GM12878 (cell line): ENCODE measurements around the gene SYF2. TPM values are rescaled to one million over a fixed set of nuclear protein-coding genes. Genes with fewer than 3 reads are reported as not detected.
A peak's percentile ranks its signal among the peaks of the same experiment; 100 is the strongest.

Experiments used
- ATAC-seq: fragments of 200-7000 bp; cut with Tn5 transposase; 3 replicates; pipeline ENCODE4 v1.9.1; 2020; ENCODE audit warnings: mild to moderate bottlenecking, moderate library complexity
- BruUV-seq: library from RNA; stranded (reverse); fragments of 400-500 nt; replicated peaks from 2 replicates; lab custom pipeline; 2021; lab: Mats Ljungman, UMichigan
- CTCF ChIA-PET: fragments of 300-600 bp; sonication (Branson Sonifier 250); formaldehyde crosslinking; extraction: SDS; loops from one replicate; lab custom pipeline; 2021; ENCODE audit warnings: inconsistent platforms; lab: Yijun Ruan, JAX
- POLR2A ChIA-PET: fragments of 350-600 bp; formaldehyde crosslinking; extraction: SDS; loops from one replicate; lab custom pipeline; 2021; ENCODE audit warnings: inconsistent platforms; lab: Charles Lee
- RAD21 ChIA-PET: fragments of 300-600 bp; sonication (Branson Sonifier 250); formaldehyde crosslinking; loops from one replicate; lab custom pipeline; 2023; ENCODE audit warnings: antibody characterized with exemption; ENCODE audit not compliant: unreplicated experiment; lab: Charles Lee
- SMC1A ChIA-PET: fragments of 300-600 bp; sonication (Branson Sonifier 250); formaldehyde crosslinking; loops from one replicate; lab custom pipeline; 2023; ENCODE audit not compliant: unreplicated experiment, uncharacterized antibody; lab: Charles Lee
- DNase-seq: peaks from one replicate; pipeline ENCODE4 v3.0.0-alpha.2; 2011; ENCODE audit warnings: low read depth, low spot score
- FAIRE-seq: peaks from 3 replicates; lab custom pipeline; 2011; peaks lifted over from hg19 to GRCh38; lab: Jason Lieb, UNC
- H2AFZ ChIP-seq: 2 replicates; pipeline ENCODE4 v1.6.0; 2011; ENCODE audit warnings: low read depth, low read length, control low read depth; ENCODE audit not compliant: control insufficient read depth
- H3K27ac ChIP-seq: 2 replicates; pipeline ENCODE4 v1.5.1; 2011; ENCODE audit warnings: control low read depth; ENCODE audit not compliant: control insufficient read depth, insufficient read depth
- H3K27me3 ChIP-seq, 2 experiments: replicated peaks in 1 of 2; 2 replicates each; pipeline versions ENCODE4 v1.6.0 to v1.6.1; 2011; ENCODE audit warnings: low read length in 1 of 2; ENCODE audit not compliant: control insufficient read depth in 2 of 2, insufficient read depth in 2 of 2
- H3K36me3 ChIP-seq, 2 experiments: 2 replicates each; pipeline ENCODE4 v1.5.1; 2011; ENCODE audit warnings: low read length in 1 of 2; ENCODE audit not compliant: control insufficient read depth in 2 of 2, insufficient read depth in 2 of 2
- H3K4me1 ChIP-seq: 2 replicates; pipeline ENCODE4 v1.6.1; 2011; ENCODE audit warnings: mild to moderate bottlenecking, low read length, moderate library complexity, mixed read lengths; ENCODE audit not compliant: control insufficient read depth, insufficient read depth
- H3K4me2 ChIP-seq: 2 replicates; pipeline ENCODE4 v1.6.0; 2011; ENCODE audit warnings: control low read depth; ENCODE audit not compliant: control insufficient read depth, insufficient read depth
- H3K4me3 ChIP-seq: fragments of 200-600 bp; sonication (generic); 2 replicates; pipeline ENCODE4 v1.5.1; 2016
- H3K79me2 ChIP-seq: 2 replicates; pipeline ENCODE4 v1.6.0; 2011; ENCODE audit warnings: low read length; ENCODE audit not compliant: control insufficient read depth, insufficient read depth
- H3K9ac ChIP-seq: 2 replicates; pipeline ENCODE4 v1.8.0; 2011; ENCODE audit warnings: low read length, control low read depth, mixed read lengths; ENCODE audit not compliant: control insufficient read depth, insufficient read depth
- H3K9me3 ChIP-seq: replicated peaks from 3 replicates; pipeline ENCODE4 v1.5.1; 2011; ENCODE audit warnings: mild to moderate bottlenecking, low read length; ENCODE audit not compliant: control insufficient read depth, insufficient read depth
- H4K20me1 ChIP-seq: 2 replicates; pipeline ENCODE4 v1.6.0; 2011; ENCODE audit not compliant: control insufficient read depth, insufficient read depth
- TCF3 ChIP-seq: IDR thresholded peaks from 2 replicates; pipeline ENCODE4 v1.6.1; 2012; ENCODE audit warnings: low read depth, mild to moderate bottlenecking, low read length, borderline replicate concordance; ENCODE audit not compliant: insufficient read depth
- WGBS: methylation state at CpG from one replicate; pipeline ENCODE4 v1.1.6; 2016; ENCODE audit warnings: low lambda C conversion rate; ENCODE audit not compliant: insufficient replicate concordance, insufficient coverage; ENCODE audit errors: missing lambda C conversion rate; 5-methylcytosine and 5-hydroxymethylcytosine counted together
- in situ Hi-C: fragments of 300-500 bp; cut with MboI; formaldehyde crosslinking; loops from 9 replicates; pipeline ENCODE4 v1.14.3; 2018; ENCODE audit warnings: mixed read lengths
- intact Hi-C: fragments of 100-400 bp; cut with micrococcal nuclease; formaldehyde crosslinking; loops from one replicate; pipeline ENCODE4 v1.14.2; 2022; ENCODE audit not compliant: unreplicated experiment
- polyA plus RNA-seq, 11 experiments: library from polyadenylated mRNA; depleted of rRNA in 4 of 11; unstranded in 6 of 11; stranded (reverse) in 5 of 11; fragments of >200 nt; fragmentation: Nextera tagmentation in 4 of 11; fragmentation: Illumina TruSeq in 1 of 11; extraction: Ambion mirVana in 4 of 11; extraction: Trizol in 1 of 11; gene quantifications; 1 replicate in 1 of 11; 2 replicates in 10 of 11; pipeline versions ENCODE4 v1.2.1 to v1.2.3, GENCODE V29; 2011 to 2016; ENCODE audit warnings: inconsistent platforms in 2 of 11, missing spikeins in 2 of 11, low read depth in 1 of 11
- total RNA-seq, 4 experiments: library from RNA; depleted of rRNA in 3 of 4; stranded (reverse); fragments of >200 nt in 3 of 4; fragmentation: Illumina TruSeq in 1 of 4; extraction: Trizol in 1 of 4; gene quantifications; 2 replicates each; pipeline versions ENCODE4 v1.2.1 to v1.2.3, GENCODE V29; 2013 to 2021
- TF ChIP-seq, protein P1 (sequence below): fragments of 450-650 bp; IDR thresholded peaks from 2 replicates; pipeline ENCODE4 v1.6.1; 2017; ENCODE audit warnings: low read depth, mild to moderate bottlenecking, moderate library complexity
- TF ChIP-seq, protein P2 (sequence below): IDR thresholded peaks from 2 replicates; pipeline ENCODE4 v1.6.1; 2012; ENCODE audit warnings: low read length, inconsistent platforms
- TF ChIP-seq, protein P3 (sequence below): IDR thresholded peaks from 2 replicates; pipeline ENCODE4 v1.6.1; 2012; ENCODE audit warnings: mild to moderate bottlenecking, low read depth, low read length
- TF ChIP-seq, protein P4 (sequence below): fragments of 450-650 bp; IDR thresholded peaks from 2 replicates; pipeline ENCODE4 v1.6.1; 2017; ENCODE audit warnings: mild to moderate bottlenecking, low read depth, inconsistent platforms; ENCODE audit not compliant: poor library complexity, severe bottlenecking

The SYF2 gene
- total and polyA plus RNA-seq, 10 of the 15 experiments (the other 5 are each of a cell fraction or from before 2014, with no cell fraction given): 20.3 to 70.5 (median 35.3) TPM

DNA sequence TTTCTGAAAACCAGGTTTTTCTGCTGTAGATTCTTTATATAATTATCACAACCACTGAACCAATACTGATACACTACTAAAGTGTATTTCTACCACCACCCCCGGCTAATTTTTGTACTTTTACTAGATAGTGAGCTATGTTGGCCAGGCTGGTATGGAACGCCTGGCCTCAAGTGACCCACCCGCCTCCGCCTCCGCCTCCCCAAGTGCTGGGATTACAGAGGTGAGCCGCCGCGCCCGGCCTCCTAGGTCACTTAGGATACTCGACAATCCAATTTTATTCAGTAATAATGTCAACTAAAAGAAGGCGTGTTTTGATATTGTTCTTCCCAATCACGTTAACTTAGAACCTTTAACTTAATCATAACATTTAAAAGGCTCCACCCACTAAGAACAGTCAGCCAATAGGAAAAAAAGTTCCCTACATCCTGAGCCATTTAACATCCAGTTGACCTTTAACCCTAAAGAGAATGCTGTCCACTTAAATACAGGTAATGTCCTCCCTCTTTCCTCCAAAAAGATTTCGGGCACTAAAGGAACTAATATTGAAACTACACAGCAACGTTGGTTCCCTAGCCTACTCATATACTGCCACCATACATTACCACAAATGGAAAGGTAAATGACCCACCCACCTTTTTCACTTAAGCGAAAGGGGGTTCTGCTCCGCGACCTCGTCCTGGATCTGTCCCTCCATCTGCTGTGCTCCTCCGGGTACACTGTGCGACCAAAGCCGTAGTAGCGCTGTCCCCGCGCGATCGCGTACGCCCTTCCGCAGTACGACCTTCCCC, 13.7 kb upstream of the SYF2 start (continued):
- TF ChIP-seq, protein P1, sequence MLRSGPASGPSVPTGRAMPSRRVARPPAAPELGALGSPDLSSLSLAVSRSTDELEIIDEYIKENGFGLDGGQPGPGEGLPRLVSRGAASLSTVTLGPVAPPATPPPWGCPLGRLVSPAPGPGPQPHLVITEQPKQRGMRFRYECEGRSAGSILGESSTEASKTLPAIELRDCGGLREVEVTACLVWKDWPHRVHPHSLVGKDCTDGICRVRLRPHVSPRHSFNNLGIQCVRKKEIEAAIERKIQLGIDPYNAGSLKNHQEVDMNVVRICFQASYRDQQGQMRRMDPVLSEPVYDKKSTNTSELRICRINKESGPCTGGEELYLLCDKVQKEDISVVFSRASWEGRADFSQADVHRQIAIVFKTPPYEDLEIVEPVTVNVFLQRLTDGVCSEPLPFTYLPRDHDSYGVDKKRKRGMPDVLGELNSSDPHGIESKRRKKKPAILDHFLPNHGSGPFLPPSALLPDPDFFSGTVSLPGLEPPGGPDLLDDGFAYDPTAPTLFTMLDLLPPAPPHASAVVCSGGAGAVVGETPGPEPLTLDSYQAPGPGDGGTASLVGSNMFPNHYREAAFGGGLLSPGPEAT: no peak
- TF ChIP-seq TCF3: no peak
- TF ChIP-seq, protein P2, sequence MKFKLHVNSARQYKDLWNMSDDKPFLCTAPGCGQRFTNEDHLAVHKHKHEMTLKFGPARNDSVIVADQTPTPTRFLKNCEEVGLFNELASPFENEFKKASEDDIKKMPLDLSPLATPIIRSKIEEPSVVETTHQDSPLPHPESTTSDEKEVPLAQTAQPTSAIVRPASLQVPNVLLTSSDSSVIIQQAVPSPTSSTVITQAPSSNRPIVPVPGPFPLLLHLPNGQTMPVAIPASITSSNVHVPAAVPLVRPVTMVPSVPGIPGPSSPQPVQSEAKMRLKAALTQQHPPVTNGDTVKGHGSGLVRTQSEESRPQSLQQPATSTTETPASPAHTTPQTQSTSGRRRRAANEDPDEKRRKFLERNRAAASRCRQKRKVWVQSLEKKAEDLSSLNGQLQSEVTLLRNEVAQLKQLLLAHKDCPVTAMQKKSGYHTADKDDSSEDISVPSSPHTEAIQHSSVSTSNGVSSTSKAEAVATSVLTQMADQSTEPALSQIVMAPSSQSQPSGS: no peak

DNA sequence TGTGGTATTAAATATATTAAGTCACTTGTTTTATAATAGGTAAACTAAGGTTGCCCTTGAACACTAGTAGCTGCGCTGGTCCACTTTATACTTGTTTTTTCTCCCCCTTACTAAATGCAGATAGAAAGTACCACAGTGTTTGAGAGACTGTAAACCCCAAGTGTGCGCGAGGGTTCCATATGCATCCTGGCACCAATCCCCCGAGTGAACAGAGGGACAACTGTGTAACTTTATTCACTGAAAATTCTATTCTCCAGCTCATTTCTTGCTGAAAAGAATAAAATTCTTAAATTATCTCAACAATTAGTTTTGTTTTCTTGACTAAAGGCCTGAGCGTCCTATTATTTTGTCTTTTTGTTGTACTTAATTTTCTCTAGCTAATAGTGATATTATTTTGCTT, 13.1 kb upstream of the SYF2 start:
- no TSS peak for BruUV-seq
- peak overlapping the region; percentile 99; the same call in 1 of the 2 replicates for H3K9ac ChIP-seq
- TF ChIP-seq, protein P3, sequence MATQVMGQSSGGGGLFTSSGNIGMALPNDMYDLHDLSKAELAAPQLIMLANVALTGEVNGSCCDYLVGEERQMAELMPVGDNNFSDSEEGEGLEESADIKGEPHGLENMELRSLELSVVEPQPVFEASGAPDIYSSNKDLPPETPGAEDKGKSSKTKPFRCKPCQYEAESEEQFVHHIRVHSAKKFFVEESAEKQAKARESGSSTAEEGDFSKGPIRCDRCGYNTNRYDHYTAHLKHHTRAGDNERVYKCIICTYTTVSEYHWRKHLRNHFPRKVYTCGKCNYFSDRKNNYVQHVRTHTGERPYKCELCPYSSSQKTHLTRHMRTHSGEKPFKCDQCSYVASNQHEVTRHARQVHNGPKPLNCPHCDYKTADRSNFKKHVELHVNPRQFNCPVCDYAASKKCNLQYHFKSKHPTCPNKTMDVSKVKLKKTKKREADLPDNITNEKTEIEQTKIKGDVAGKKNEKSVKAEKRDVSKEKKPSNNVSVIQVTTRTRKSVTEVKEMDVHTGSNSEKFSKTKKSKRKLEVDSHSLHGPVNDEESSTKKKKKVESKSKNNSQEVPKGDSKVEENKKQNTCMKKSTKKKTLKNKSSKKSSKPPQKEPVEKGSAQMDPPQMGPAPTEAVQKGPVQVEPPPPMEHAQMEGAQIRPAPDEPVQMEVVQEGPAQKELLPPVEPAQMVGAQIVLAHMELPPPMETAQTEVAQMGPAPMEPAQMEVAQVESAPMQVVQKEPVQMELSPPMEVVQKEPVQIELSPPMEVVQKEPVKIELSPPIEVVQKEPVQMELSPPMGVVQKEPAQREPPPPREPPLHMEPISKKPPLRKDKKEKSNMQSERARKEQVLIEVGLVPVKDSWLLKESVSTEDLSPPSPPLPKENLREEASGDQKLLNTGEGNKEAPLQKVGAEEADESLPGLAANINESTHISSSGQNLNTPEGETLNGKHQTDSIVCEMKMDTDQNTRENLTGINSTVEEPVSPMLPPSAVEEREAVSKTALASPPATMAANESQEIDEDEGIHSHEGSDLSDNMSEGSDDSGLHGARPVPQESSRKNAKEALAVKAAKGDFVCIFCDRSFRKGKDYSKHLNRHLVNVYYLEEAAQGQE: no peak
- TF ChIP-seq, protein P4, sequence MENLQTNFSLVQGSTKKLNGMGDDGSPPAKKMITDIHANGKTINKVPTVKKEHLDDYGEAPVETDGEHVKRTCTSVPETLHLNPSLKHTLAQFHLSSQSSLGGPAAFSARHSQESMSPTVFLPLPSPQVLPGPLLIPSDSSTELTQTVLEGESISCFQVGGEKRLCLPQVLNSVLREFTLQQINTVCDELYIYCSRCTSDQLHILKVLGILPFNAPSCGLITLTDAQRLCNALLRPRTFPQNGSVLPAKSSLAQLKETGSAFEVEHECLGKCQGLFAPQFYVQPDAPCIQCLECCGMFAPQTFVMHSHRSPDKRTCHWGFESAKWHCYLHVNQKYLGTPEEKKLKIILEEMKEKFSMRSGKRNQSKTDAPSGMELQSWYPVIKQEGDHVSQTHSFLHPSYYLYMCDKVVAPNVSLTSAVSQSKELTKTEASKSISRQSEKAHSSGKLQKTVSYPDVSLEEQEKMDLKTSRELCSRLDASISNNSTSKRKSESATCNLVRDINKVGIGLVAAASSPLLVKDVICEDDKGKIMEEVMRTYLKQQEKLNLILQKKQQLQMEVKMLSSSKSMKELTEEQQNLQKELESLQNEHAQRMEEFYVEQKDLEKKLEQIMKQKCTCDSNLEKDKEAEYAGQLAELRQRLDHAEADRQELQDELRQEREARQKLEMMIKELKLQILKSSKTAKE: no peak

More for the DNA sequence above, 13.1 kb upstream of the SYF2 start:
- no peak for FAIRE-seq
- no peak for ATAC-seq
- intact Hi-C loops (loop anchor here (5.0 to 10.0 kb wide), 2 partner anchors 92 to 559 kb away; partner anchors contain the start of genes SELENON and TMEM50A), in situ Hi-C loops (loop anchor here (25.0 kb wide), 1 partner anchor 1458 kb away; the partner anchor contains the start of genes LYPLA2 and PITHD1)
- Histone ChIP-seq H3K79me2 (peaks cover 46% of the 10 kb centered on the region), H3K4me3 (peak overlapping the region; percentile 97), H3K4me2 (peak overlapping the region; percentile 85), H3K27ac (no peak overlapping the region), H3K36me3 (peaks cover 0 to 29% of the 10 kb centered on the region in 2 experiments; a peak in 3 of 4 replicates), H4K20me1 (peaks cover 3% of the 10 kb centered on the region), H2AFZ (no peak overlapping the region), H3K4me1 (peaks cover 14% of the 10 kb centered on the region), H3K27me3 (no peaks in the 10 kb centered on the region), H3K9me3 (no peaks in the 10 kb centered on the region)
- 68% methylated on average over 5 of the region's 5 CpGs for WGBS
- ChIA-PET SMC1A (interaction anchor here (0.5 to 1.6 kb wide), 5 partner anchors 8 to 200 kb away, joined by 3 to 6 read pairs (median 4); partner anchors contain the start of gene SYF2), CTCF (interaction anchor here (0.5 to 3.3 kb wide), 3 partner anchors 9 to 539 kb away, joined by 3 to 10 read pairs (median 5); partner anchors contain the start of gene SYF2), RAD21 (interaction anchor here (0.9 to 1.3 kb wide), 2 partner anchors 9 to 13 kb away, joined by 3 to 6 read pairs; partner anchors contain the start of gene SYF2), POLR2A (interaction anchor here (1.0 to 1.8 kb wide), 2 partner anchors 9 to 13 kb away, joined by 3 to 14 read pairs; partner anchors contain the start of gene SYF2)
- no peak for DNase-seq
